D341Med (cell line): ENCODE results near the gene GSTT4.
"Not testable (repeated sequence)": the region's sequence is repeated elsewhere in the genome, so short reads cannot be mapped to it uniquely, and the experiment has no call there.

Experiments used
- DNase-seq: peaks from one replicate; pipeline ENCODE4 v3.0.0; 2012; ENCODE audit warnings: low spot score

GSTT4 gene

GRCh38 chr22:24005201-24005600 lies at the start of gene GSTT4:
Gene GSTT4 (minus strand): TSS chr22:24005453. CDS start chr22:24005356, 97 bp downstream.
- DNase-seq, result no peak

GRCh38 chr22:24054356-24054755 lies 49.1 kb upstream of the GSTT4 start:
- no peak for DNase-seq

- no peak for DNase-seq
Measured at GRCh38 chr22:24053481-24054226, 48.4 kb upstream of the GSTT4 start.

- DNase-seq, result no peak
Measured at GRCh38 chr22:24051568-24051967, 46.3 kb upstream of the GSTT4 start.

- DNase-seq, result no peak
Measured at GRCh38 chr22:24051028-24051427, 45.8 kb upstream of the GSTT4 start.

GRCh38 chr22:24049978-24050377 lies 44.7 kb upstream of the GSTT4 start:
- no peak for DNase-seq

- DNase-seq, result no peak
Measured at GRCh38 chr22:24049211-24049610, 44.0 kb upstream of the GSTT4 start.

GRCh38 chr22:24046024-24046423 lies 40.8 kb upstream of the GSTT4 start:
- no peak for DNase-seq

GRCh38 chr22:24043958-24044357 lies 38.7 kb upstream of the GSTT4 start:
- DNase-seq, result no peak

GRCh38 chr22:24043465-24043864 lies 38.2 kb upstream of the GSTT4 start:
- not testable (repeated sequence) for DNase-seq

- no peak for DNase-seq
Measured at GRCh38 chr22:24040946-24041345, 35.7 kb upstream of the GSTT4 start.

GRCh38 chr22:24039046-24039445 lies 33.8 kb upstream of the GSTT4 start:
- DNase-seq, result no peak

GRCh38 chr22:24037851-24038765 lies 32.9 kb upstream of the GSTT4 start:
- DNase-seq, result no peak

GRCh38 chr22:24035296-24035695 lies 30.0 kb upstream of the GSTT4 start:
- no peak for DNase-seq

- no peak for DNase-seq
Measured at GRCh38 chr22:24033731-24034130, 28.5 kb upstream of the GSTT4 start.

GRCh38 chr22:24030186-24030702 lies 25.0 kb upstream of the GSTT4 start:
- DNase-seq, result no peak

- DNase-seq, result no peak
Measured at GRCh38 chr22:24029304-24029703, 24.1 kb upstream of the GSTT4 start.

- no peak for DNase-seq
Measured at GRCh38 chr22:24028533-24028932, 23.3 kb upstream of the GSTT4 start.

GRCh38 chr22:24027991-24028390 lies 22.7 kb upstream of the GSTT4 start:
- no peak for DNase-seq

GRCh38 chr22:24027389-24027975 lies 22.2 kb upstream of the GSTT4 start:
- no peak for DNase-seq

GRCh38 chr22:24026733-24027132 lies 21.5 kb upstream of the GSTT4 start:
- DNase-seq, result no peak

GRCh38 chr22:24026056-24026455 lies 20.8 kb upstream of the GSTT4 start:
- DNase-seq, result no peak

- no peak for DNase-seq
Measured at GRCh38 chr22:24025475-24025874, 20.2 kb upstream of the GSTT4 start.
